GM10266 (cell line): ENCODE results near the gene RICTOR.

Experiments
- DNase-seq: peaks from one replicate; pipeline ENCODE4 v3.0.0; 2012; ENCODE audit errors: extremely low spot score
- CTCF ChIP-seq: IDR thresholded peaks from 2 replicates; pipeline ENCODE4 v1.5.1; 2012; ENCODE audit warnings: mild to moderate bottlenecking, low read depth; ENCODE audit not compliant: control insufficient read depth, insufficient read depth; ENCODE audit errors: missing control alignments

The RICTOR gene

GRCh38 chr5:39009981-39010380, 64.2 kb downstream of the RICTOR start:
- no peak for DNase-seq
- no peak for TF ChIP-seq CTCF

- no peak for TF ChIP-seq CTCF
Observed at GRCh38 chr5:39009280-39009679, 64.9 kb downstream of the RICTOR start.

GRCh38 chr5:39006650-39007049, 67.5 kb downstream of the RICTOR start:
- DNase-seq, result no peak
- no peak for TF ChIP-seq CTCF

More at GRCh38 chr5:39009280-39009679, 64.9 kb downstream of the RICTOR start:
- DNase-seq, result no peak

- TF ChIP-seq CTCF, result peak; percentile 12
- no peak for DNase-seq
Observed at GRCh38 chr5:39005566-39006232, 68.5 kb downstream of the RICTOR start.

GRCh38 chr5:39001683-39002082, 72.5 kb downstream of the RICTOR start:
- DNase-seq, result no peak
- TF ChIP-seq CTCF, result no peak

GRCh38 chr5:38999037-38999436, 75.2 kb downstream of the RICTOR start:
- no peak for DNase-seq
- no peak for TF ChIP-seq CTCF

GRCh38 chr5:38997591-38997990, 76.6 kb downstream of the RICTOR start:
- no peak for DNase-seq
- no peak for TF ChIP-seq CTCF
